ENCODE results near the gene TBC1D25. TPM values are rescaled to one million over a fixed set of nuclear protein-coding genes. Genes with fewer than 3 reads are reported as not detected.

TBC1D25 gene
- total and polyA plus RNA-seq, 2 experiments from 2014 or later: 17.5 to 18.1 TPM

GRCh38 chrX:48533165-48533564 lies 6.3 kb upstream of the TBC1D25 start:
- Histone ChIP-seq H3K9me3 (ENCODE audit: low read depth) (no peaks in the 10 kb centered on the region), H3K27me3 (no peaks in the 10 kb centered on the region), H3K4me3 (no peak overlapping the region), H3K4me1 (ENCODE audit: low read depth) (no peaks in the 10 kb centered on the region), H3K36me3 (no peaks in the 10 kb centered on the region), H3K27ac (no peak overlapping the region)
- DNase-seq (ENCODE audit: low read depth in 1 of 2, low spot score in 1 of 2): no peak
- TF ChIP-seq, protein P1, sequence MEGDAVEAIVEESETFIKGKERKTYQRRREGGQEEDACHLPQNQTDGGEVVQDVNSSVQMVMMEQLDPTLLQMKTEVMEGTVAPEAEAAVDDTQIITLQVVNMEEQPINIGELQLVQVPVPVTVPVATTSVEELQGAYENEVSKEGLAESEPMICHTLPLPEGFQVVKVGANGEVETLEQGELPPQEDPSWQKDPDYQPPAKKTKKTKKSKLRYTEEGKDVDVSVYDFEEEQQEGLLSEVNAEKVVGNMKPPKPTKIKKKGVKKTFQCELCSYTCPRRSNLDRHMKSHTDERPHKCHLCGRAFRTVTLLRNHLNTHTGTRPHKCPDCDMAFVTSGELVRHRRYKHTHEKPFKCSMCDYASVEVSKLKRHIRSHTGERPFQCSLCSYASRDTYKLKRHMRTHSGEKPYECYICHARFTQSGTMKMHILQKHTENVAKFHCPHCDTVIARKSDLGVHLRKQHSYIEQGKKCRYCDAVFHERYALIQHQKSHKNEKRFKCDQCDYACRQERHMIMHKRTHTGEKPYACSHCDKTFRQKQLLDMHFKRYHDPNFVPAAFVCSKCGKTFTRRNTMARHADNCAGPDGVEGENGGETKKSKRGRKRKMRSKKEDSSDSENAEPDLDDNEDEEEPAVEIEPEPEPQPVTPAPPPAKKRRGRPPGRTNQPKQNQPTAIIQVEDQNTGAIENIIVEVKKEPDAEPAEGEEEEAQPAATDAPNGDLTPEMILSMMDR (IDR thresholded peaks at IDR 0.05; ENCODE audit: low read depth, low read length): no peak

DNA sequence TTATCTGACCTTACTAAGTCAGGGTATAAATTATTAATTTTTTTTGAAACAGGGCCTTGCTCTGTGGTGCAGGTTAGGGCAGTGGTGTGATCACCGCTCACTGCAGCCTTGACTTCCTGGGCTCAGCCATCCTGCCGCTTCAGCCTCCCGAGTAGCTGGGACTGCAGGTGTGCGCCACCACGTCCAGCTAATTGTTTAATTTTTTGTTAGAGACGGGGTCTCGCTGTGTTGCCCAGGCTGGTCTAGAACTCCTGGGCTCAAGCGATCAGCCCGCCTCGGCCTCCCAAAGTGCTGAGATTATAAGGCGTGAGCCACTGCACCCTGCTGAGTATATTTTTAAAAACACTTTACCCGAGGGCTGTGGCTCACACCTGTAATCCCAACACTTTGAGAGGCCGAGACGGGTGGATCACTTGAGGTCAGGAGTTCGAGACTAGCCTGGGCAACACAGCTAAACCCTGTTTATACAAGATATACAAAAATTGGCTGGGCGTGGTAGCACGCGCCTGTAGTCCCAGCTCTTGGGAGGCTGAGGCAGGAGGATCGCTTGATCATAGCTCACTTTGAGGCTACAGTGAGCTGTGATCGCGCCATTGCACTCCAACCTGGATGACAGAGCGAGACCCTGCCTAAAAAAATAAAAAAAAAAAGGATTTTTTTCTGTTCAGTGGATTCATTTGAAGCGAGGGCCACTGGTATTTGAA lies 721 bp upstream of the TBC1D25 start:
- Histone ChIP-seq H3K27me3 (no peaks in the 10 kb centered on the region), H3K4me1 (ENCODE audit: low read depth) (no peaks in the 10 kb centered on the region), H3K4me3 (peak overlapping the region; percentile 9), H3K9me3 (ENCODE audit: low read depth) (no peaks in the 10 kb centered on the region), H3K27ac (peak overlapping the region; percentile 70), H3K36me3 (no peaks in the 10 kb centered on the region)
- no peak for DNase-seq (ENCODE audit: low read depth in 1 of 2, low spot score in 1 of 2)
- TF ChIP-seq, protein P1 (IDR thresholded peaks at IDR 0.05; ENCODE audit: low read depth, low read length): no peak

- peak overlapping the region; percentile 90 for H3K27ac ChIP-seq
- peak; percentile 47 to 74 for DNase-seq (ENCODE audit: low read depth in 1 of 2, low spot score in 1 of 2)
These were observed 488 bp downstream of the TBC1D25 start for GRCh38 chrX:48540028-48540375.

GRCh38 chrX:48540480-48540879 lies 966 bp downstream of the TBC1D25 start:
- TF ChIP-seq, protein P1 (IDR thresholded peaks at IDR 0.05; ENCODE audit: low read depth, low read length): no peak
- Histone ChIP-seq H3K4me1 (ENCODE audit: low read depth) (no peaks in the 10 kb centered on the region), H3K9me3 (ENCODE audit: low read depth) (no peaks in the 10 kb centered on the region), H3K27ac (peak overlapping the region; percentile 63), H3K27me3 (no peaks in the 10 kb centered on the region), H3K36me3 (no peaks in the 10 kb centered on the region), H3K4me3 (peak overlapping the region; percentile 42)
- DNase-seq (ENCODE audit: low read depth in 1 of 2, low spot score in 1 of 2): no peak

More at GRCh38 chrX:48540028-48540375, 488 bp downstream of the TBC1D25 start:
- no peaks in the 10 kb centered on the region for H3K9me3 ChIP-seq (ENCODE audit: low read depth)
- H3K36me3 ChIP-seq: no peaks in the 10 kb centered on the region
- peak overlapping the region; percentile 42 for H3K4me3 ChIP-seq
- TF ChIP-seq, protein P1 (IDR thresholded peaks at IDR 0.05; ENCODE audit: low read depth, low read length): no peak
- H3K4me1 ChIP-seq (ENCODE audit: low read depth): no peaks in the 10 kb centered on the region
- no peaks in the 10 kb centered on the region for H3K27me3 ChIP-seq

DNA sequence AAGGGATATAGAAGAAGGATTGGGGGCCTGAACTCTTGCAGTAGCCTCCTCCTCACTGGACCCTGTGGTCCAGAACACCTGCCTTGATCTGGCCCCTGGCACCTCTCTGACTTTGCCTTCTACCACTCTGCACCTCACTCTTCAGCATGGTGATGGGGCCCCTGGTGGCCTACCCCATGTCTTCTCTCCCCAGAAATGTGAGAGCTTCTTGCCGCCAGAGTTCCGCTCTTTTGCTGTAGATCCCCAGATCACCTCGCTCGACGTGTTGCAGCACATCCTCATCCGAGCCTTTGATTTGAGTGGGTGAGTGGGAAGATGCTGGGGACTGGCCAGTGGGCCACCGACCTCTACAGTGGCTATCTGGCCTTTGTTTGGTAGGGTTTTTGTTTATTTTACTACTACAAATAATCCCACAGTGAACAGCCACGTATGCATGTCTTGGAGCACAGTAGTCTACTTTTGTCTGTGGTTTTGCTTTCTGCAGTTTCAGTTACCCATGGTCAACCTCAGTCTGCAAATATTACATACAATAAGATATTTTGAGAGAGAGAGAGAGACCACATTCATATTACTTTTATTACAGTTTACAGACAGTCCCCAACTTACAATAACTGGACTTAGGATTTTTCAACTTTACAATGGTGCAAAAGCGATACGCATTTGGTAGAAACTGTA lies 1.8 kb downstream of the TBC1D25 start:
- TF ChIP-seq, protein P1 (IDR thresholded peaks at IDR 0.05; ENCODE audit: low read depth, low read length): no peak

More for the DNA sequence above, 1.8 kb downstream of the TBC1D25 start:
- Histone ChIP-seq H3K36me3 (no peaks in the 10 kb centered on the region), H3K4me3 (no peak overlapping the region), H3K27ac (no peak overlapping the region), H3K27me3 (no peaks in the 10 kb centered on the region), H3K4me1 (ENCODE audit: low read depth) (no peaks in the 10 kb centered on the region), H3K9me3 (ENCODE audit: low read depth) (no peaks in the 10 kb centered on the region)
- no peak for DNase-seq (ENCODE audit: low read depth in 1 of 2, low spot score in 1 of 2)
